Stimulated activated CD8-positive, alpha-beta memory T cell treated with anti-CD3 and anti-CD28 coated beads, Interleukin-2, amount 100 ng/mL, for 48 hours (primary cell): Measurements from ENCODE around the gene MGLL.

Experiments used
- DNase-seq, 2 donors: peaks; one replicate each; pipeline ENCODE4 v3.0.0-alpha.2; 2020; ENCODE audit warnings: low read depth in 2 of 2

The MGLL gene

GRCh38 chr3:127789990-127790881 is 32.1 kb downstream of the MGLL start:
- no peak for DNase-seq

- no peak for DNase-seq
Observed at GRCh38 chr3:127789051-127789450, 33.3 kb downstream of the MGLL start.

- no peak for DNase-seq
Observed at GRCh38 chr3:127788451-127788909, 33.8 kb downstream of the MGLL start.

GRCh38 chr3:127787571-127788365 is 34.5 kb downstream of the MGLL start:
- DNase-seq, result no peak

- DNase-seq, result no peak
Observed at GRCh38 chr3:127787071-127787490, 35.2 kb downstream of the MGLL start.

- DNase-seq, result no peak
Observed at GRCh38 chr3:127786353-127787070, 35.8 kb downstream of the MGLL start.

GRCh38 chr3:127785711-127786265 is 36.5 kb downstream of the MGLL start:
- no peak for DNase-seq

GRCh38 chr3:127784865-127785710 is 37.2 kb downstream of the MGLL start:
- DNase-seq, result no peak

GRCh38 chr3:127784283-127784682 is 38.0 kb downstream of the MGLL start:
- DNase-seq, result no peak

GRCh38 chr3:127783642-127784160 is 38.6 kb downstream of the MGLL start:
- DNase-seq, result no peak

- DNase-seq, result no peak
Observed at GRCh38 chr3:127783166-127783565, 39.1 kb downstream of the MGLL start.

- no peak for DNase-seq
Observed at GRCh38 chr3:127781411-127782001, 40.8 kb downstream of the MGLL start.

GRCh38 chr3:127780536-127781400 is 41.5 kb downstream of the MGLL start:
- no peak for DNase-seq

- no peak for DNase-seq
Observed at GRCh38 chr3:127779747-127780146, 42.6 kb downstream of the MGLL start.

- DNase-seq, result no peak
Observed at GRCh38 chr3:127777921-127778656, 44.2 kb downstream of the MGLL start.

- DNase-seq, result no peak
Observed at GRCh38 chr3:127777332-127777731, 45.0 kb downstream of the MGLL start.

GRCh38 chr3:127776347-127776746 is 46.0 kb downstream of the MGLL start:
- DNase-seq, result no peak

GRCh38 chr3:127775398-127776109 is 46.8 kb downstream of the MGLL start:
- no peak for DNase-seq
